Activated B cell treated with CpG ODN at 0.5 μM for 24 hours (primary cell): ENCODE measurements around the gene GFRA4. TPM values are rescaled to one million over a fixed set of nuclear protein-coding genes. Genes with fewer than 3 reads are reported as not detected.

Experiments
- ATAC-seq: fragments of 200-7000 bp; cut with Tn5 transposase; one replicate; pipeline ENCODE4 v1.10.0; 2021; ENCODE audit warnings: low read depth, mild to moderate bottlenecking, moderate library complexity
- CTCF ChIA-PET: fragments of 350-600 bp; sonication (Branson Sonifier 250); formaldehyde crosslinking; loops from one replicate; lab custom pipeline; 2021; ENCODE audit warnings: antibody characterized with exemption; lab: Charles Lee
- POLR2A ChIA-PET: fragments of 350-600 bp; sonication (Branson Sonifier 250); formaldehyde crosslinking; loops from one replicate; lab custom pipeline; 2021; ENCODE audit warnings: antibody characterized with exemption; lab: Charles Lee
- DNase-seq: peaks from one replicate; pipeline ENCODE4 v3.0.0; 2022
- H3K27ac Mint-ChIP-seq: one replicate; pipeline ENCODE4 v1.8.0; 2020; ENCODE audit warnings: mixed read lengths
- H3K27me3 Mint-ChIP-seq: one replicate; pipeline ENCODE4 v1.8.0; 2021; ENCODE audit warnings: mixed read lengths
- H3K36me3 Mint-ChIP-seq: one replicate; pipeline ENCODE4 v1.8.0; 2021; ENCODE audit warnings: low read depth, mixed read lengths
- H3K4me1 Mint-ChIP-seq: one replicate; pipeline ENCODE4 v1.8.0; 2021; ENCODE audit warnings: mixed read lengths
- H3K4me3 Mint-ChIP-seq: one replicate; pipeline ENCODE4 v1.8.0; 2020; ENCODE audit warnings: mild to moderate bottlenecking, mixed read lengths
- H3K9me3 Mint-ChIP-seq: one replicate; pipeline ENCODE4 v1.8.0; 2020; ENCODE audit warnings: mixed read lengths
- intact Hi-C: fragments of 100-400 bp; cut with micrococcal nuclease; formaldehyde crosslinking; loops from one replicate; pipeline ENCODE4 v1.15.1; 2024
- total RNA-seq: library from RNA; stranded (reverse); gene quantifications from 2 replicates; pipeline ENCODE4 v1.2.3, GENCODE V29; 2022
- TF ChIP-seq, protein P1 (sequence below): fragments of 200-600 bp; IDR thresholded peaks from one replicate; pipeline ENCODE4 v1.8.0; 2022; ENCODE audit warnings: antibody characterized with exemption, mild to moderate bottlenecking

The GFRA4 gene
- total RNA-seq, 1 donor from 2014 or later: not detected

DNA sequence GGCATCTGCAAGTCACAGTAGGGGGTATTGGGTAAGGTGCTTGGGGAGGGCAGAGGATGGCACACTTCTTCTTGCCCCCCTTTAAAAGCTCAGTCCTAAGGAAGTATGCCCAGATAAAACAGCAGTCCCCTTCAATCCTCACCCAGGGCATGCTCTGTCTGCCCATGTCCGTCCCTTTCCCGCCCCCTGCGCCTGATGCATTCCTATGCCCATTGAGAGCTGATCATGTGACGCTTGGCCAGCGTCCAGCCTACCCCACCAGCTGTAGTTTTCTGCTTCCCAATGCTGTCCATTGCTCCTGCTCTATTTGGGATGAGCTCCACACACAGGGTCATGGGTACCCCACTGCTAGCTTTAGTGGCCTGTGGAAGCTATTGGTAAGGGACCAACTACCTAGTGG lies 40.9 kb upstream of the GFRA4 start:
- ATAC-seq: no peak
- Mint-ChIP-seq H3K27me3 (peaks cover 5% of the 10 kb centered on the region), H3K4me1 (no peaks in the 10 kb centered on the region), H3K27ac (no peak overlapping the region), H3K9me3 (no peaks in the 10 kb centered on the region), H3K4me3 (no peak overlapping the region), H3K36me3 (no peaks in the 10 kb centered on the region)
- intact Hi-C loops: no loop called here
- no peak for DNase-seq
- ChIA-PET POLR2A (interaction anchor here (0.6 kb wide), 1 partner anchor 51 kb away, joined by 7 read pairs; no protein-coding TSS in a partner anchor), CTCF (interaction anchor here (1.1 kb wide), 1 partner anchor 151 kb away, joined by 3 read pairs; no protein-coding TSS in a partner anchor)
- TF ChIP-seq, protein P1, sequence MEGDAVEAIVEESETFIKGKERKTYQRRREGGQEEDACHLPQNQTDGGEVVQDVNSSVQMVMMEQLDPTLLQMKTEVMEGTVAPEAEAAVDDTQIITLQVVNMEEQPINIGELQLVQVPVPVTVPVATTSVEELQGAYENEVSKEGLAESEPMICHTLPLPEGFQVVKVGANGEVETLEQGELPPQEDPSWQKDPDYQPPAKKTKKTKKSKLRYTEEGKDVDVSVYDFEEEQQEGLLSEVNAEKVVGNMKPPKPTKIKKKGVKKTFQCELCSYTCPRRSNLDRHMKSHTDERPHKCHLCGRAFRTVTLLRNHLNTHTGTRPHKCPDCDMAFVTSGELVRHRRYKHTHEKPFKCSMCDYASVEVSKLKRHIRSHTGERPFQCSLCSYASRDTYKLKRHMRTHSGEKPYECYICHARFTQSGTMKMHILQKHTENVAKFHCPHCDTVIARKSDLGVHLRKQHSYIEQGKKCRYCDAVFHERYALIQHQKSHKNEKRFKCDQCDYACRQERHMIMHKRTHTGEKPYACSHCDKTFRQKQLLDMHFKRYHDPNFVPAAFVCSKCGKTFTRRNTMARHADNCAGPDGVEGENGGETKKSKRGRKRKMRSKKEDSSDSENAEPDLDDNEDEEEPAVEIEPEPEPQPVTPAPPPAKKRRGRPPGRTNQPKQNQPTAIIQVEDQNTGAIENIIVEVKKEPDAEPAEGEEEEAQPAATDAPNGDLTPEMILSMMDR: no peak

DNA sequence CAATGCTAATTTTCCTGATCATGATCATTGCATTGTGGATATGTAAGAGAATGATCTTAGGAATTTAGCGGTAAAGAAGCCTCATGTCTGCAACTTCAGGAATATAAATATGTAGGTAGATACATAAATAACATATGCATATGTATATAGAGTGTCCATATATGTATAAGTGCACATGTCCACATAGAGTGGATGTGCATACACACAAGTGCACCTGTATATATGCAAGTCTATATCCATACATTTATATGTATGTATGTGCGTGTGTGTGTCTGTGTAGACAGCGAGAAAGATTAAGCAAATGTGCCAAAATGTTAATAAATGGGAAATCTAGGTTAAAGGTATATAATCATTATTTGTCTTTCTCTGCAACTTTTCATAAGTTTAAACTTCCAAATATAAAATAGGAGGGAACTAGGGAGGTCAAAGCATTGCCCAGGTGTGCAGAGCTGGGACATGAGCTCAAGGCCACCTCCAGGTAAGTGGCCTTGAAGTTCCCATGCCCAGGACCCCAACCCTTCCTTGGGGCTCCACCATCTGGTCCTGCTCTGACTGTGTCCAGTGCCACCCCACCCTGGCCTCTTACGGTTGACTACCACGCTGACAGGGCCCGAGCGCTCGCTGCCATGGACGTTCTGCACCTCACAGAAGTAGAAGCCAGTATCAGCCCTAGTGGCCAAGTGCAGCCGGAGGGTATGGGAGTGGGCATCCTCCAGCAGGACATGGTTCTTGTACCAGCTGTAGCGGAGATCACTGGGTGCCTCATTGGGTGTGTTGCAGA lies 39.6 kb upstream of the GFRA4 start:
- intact Hi-C loops: no loop called here
- ChIA-PET CTCF (no interaction called here), POLR2A (no interaction called here)
- TF ChIP-seq, protein P1: no peak
- no peak overlapping the region for H3K27ac Mint-ChIP-seq
- H3K9me3 Mint-ChIP-seq: no peaks in the 10 kb centered on the region
- DNase-seq (no peak), ATAC-seq (no peak)
- peaks cover 5% of the 10 kb centered on the region for H3K27me3 Mint-ChIP-seq
- no peaks in the 10 kb centered on the region for H3K4me1 Mint-ChIP-seq
- H3K36me3 Mint-ChIP-seq: no peaks in the 10 kb centered on the region
- no peak overlapping the region for H3K4me3 Mint-ChIP-seq

DNA sequence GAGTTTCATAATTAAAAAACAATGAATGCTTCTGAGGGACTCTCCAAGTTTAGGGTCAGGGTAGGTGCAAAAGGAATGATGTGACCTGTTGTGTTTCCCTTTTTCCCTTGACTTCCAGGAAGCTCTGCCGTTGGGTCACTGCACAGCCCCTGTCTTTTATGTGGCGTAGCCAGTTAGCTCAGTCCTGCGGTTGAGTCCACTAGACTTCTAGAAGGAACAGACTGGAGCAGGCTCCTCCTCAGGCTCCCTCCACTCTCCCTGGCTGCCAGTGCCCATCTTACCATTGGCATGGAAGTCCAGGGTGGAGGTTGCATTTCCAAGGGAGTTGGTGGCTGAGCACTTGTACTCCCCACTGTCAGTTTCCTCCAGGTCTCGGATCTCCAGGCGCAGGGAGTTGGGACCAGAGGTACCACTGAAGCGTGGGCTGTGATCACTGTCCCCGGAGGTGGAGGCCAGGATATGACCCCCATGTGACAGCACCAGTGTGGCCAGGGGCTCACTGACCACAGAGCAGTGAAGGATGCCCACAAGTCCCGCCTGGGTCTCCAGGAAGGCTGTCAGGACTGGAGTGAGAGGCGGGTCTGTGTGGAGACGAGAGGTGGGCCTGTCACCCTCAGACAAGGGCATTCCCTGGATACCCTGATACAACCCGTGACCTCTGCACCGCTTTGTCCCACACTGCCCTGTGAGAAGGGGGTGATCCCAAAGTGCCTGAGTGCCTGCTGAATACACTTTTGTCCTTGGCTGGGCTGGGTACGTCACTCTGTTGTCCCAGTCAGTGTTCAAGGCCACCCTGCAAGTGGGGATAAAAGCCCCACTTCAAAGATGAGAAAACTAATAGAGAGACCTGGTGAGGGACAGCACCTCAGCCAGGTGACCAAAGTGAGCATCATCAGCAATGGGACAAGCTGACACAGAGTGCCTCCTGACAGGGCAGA lies 38.1 kb upstream of the GFRA4 start:
- no peaks in the 10 kb centered on the region for H3K4me1 Mint-ChIP-seq
- no peaks in the 10 kb centered on the region for H3K9me3 Mint-ChIP-seq
- TF ChIP-seq, protein P1: no peak
- H3K4me3 Mint-ChIP-seq: no peak overlapping the region
- POLR2A ChIA-PET: no interaction called here
- H3K36me3 Mint-ChIP-seq: no peaks in the 10 kb centered on the region
- intact Hi-C loops: no loop called here
- H3K27me3 Mint-ChIP-seq: peaks cover 5% of the 10 kb centered on the region
- H3K27ac Mint-ChIP-seq: no peak overlapping the region
- ATAC-seq (no peak), DNase-seq (no peak)
- CTCF ChIA-PET: no interaction called here

DNA sequence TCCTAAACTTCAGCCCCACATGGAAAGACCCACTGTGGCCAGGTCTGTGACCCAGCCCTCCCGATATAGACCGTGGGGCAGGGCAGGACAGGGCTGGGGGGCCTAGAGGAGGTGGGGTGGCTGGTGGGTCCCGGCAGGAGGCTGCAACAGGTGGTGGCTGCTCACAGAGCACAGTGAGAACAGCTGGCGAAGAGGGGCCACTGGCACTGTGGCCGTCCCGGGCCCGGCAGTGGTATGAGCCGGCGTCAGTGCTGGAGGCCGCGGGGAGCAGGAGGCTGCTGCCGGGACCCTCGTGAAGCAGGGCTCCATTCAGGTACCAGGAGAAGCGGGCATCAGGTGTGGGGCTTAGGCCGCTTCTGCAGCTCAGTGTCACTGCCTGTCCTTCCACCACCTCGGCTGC lies 35.8 kb upstream of the GFRA4 start:
- Mint-ChIP-seq H3K36me3 (no peaks in the 10 kb centered on the region), H3K27me3 (peaks cover 5% of the 10 kb centered on the region), H3K4me3 (no peak overlapping the region), H3K9me3 (no peaks in the 10 kb centered on the region), H3K4me1 (no peaks in the 10 kb centered on the region), H3K27ac (no peak overlapping the region)
- ATAC-seq: no peak
- POLR2A ChIA-PET: no interaction called here
- no peak for DNase-seq
- TF ChIP-seq, protein P1: no peak
- intact Hi-C loops: no loop called here
- CTCF ChIA-PET: interaction anchor here (2.3 kb wide), 1 partner anchor 12 kb away, joined by 7 read pairs; no protein-coding TSS in a partner anchor

DNA sequence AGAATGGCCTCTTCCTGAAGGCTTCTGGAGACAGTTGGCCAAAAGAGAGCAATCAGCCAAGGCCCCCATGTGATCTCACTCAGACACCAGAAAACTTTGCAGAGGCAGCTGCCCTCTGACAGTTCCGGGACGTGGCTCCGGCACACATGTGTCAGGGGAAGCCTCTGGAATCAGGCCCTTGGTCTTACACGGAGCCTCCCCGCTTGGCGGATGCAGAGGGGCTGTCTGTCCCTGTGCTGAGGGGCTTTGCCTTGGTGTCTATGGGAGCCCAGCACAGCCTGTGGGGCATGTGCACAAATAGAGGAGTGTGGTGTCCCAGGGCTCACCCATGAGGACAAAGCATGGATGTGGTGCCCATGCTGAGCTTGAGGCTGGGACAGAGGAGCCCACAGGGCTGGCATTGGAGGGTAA lies 35.4 kb upstream of the GFRA4 start:
- POLR2A ChIA-PET: no interaction called here
- no peak overlapping the region for H3K27ac Mint-ChIP-seq
- H3K9me3 Mint-ChIP-seq: no peaks in the 10 kb centered on the region

More for the DNA sequence above, 35.4 kb upstream of the GFRA4 start:
- Mint-ChIP-seq H3K27me3 (peaks cover 2% of the 10 kb centered on the region), H3K36me3 (no peaks in the 10 kb centered on the region), H3K4me1 (no peaks in the 10 kb centered on the region), H3K4me3 (no peak overlapping the region)
- TF ChIP-seq, protein P1: no peak
- DNase-seq: no peak
- CTCF ChIA-PET: interaction anchor here (2.3 kb wide), 1 partner anchor 12 kb away, joined by 7 read pairs; no protein-coding TSS in a partner anchor
- intact Hi-C loops: no loop called here
- ATAC-seq: no peak
